Skeletal muscle tissue (tissue), 4 donors: ENCODE results near the gene UGDH. TPM values are rescaled to one million over a fixed set of nuclear protein-coding genes. Genes with fewer than 3 reads are reported as not detected.
"Not testable (repeated sequence)": the region's sequence is repeated elsewhere in the genome, so short reads cannot be mapped to it uniquely, and the experiment has no call there.

ENCODE experiments used
- H3K27ac ChIP-seq: one replicate; pipeline ENCODE4 v1.7.0; 2013; ENCODE audit warnings: mild to moderate bottlenecking, low read depth, low read length, inconsistent platforms
- H3K27me3 ChIP-seq, 3 donors: one replicate each; pipeline ENCODE4 v1.7.0; 2013; ENCODE audit warnings: low read length in 3 of 3; ENCODE audit not compliant: control insufficient read depth in 3 of 3, insufficient read depth in 3 of 3
- H3K36me3 ChIP-seq, 3 donors: one replicate each; pipeline ENCODE4 v1.7.0; 2013; ENCODE audit warnings: low read length in 3 of 3; ENCODE audit not compliant: control insufficient read depth in 3 of 3, insufficient read depth in 3 of 3
- H3K4me1 ChIP-seq, 3 donors: one replicate each; pipeline ENCODE4 v1.7.0; 2013; ENCODE audit warnings: low read length in 3 of 3, mild to moderate bottlenecking in 3 of 3; ENCODE audit not compliant: control insufficient read depth in 3 of 3, insufficient read depth in 3 of 3
- H3K4me3 ChIP-seq, 3 donors: one replicate each; pipeline ENCODE4 v1.7.0; 2013; ENCODE audit warnings: low read length in 3 of 3
- H3K9ac ChIP-seq, 3 donors: one replicate each; pipeline ENCODE4 v1.7.0; 2013; ENCODE audit warnings: low read length in 3 of 3, mild to moderate bottlenecking in 3 of 3, moderate library complexity in 2 of 3, low read depth in 1 of 3
- H3K9me3 ChIP-seq, 3 donors: one replicate each; pipeline ENCODE4 v1.7.0; 2013; ENCODE audit warnings: low read length in 3 of 3; ENCODE audit not compliant: control insufficient read depth in 3 of 3
- total RNA-seq: library from RNA; depleted of rRNA; stranded (reverse); fragments of >200 nt; gene quantifications from one replicate; pipeline ENCODE4 v1.2.3, GENCODE V29; 2014
- donor health status: Osteomylitis.

The UGDH gene
- total RNA-seq, 1 donor from 2014 or later: 30.8 TPM

- Histone ChIP-seq H3K4me3 (no peak overlapping the region), H3K36me3 (peaks cover 2 to 16% (median 5%) of the 10 kb centered on the region in 3 donors), H3K27me3 (no peaks in the 10 kb centered on the region), H3K4me1 (no peaks in the 10 kb centered on the region), H3K9me3 (no peaks in the 10 kb centered on the region), H3K9ac (no peak overlapping the region), H3K27ac (no peak overlapping the region)
Measured at GRCh38 chr4:39516407-39516966, 10.8 kb downstream of the UGDH start.

- peaks cover 2 to 16% (median 5%) of the 10 kb centered on the region in 3 donors for H3K36me3 ChIP-seq
- not testable (repeated sequence) for H3K4me3 ChIP-seq, H3K27me3 ChIP-seq, H3K9ac ChIP-seq, H3K27ac ChIP-seq, H3K4me1 ChIP-seq, H3K9me3 ChIP-seq
Measured at GRCh38 chr4:39515669-39516401, 11.4 kb downstream of the UGDH start.

- H3K36me3 ChIP-seq: peaks cover 8 to 23% (median 12%) of the 10 kb centered on the region in 3 donors
Measured at GRCh38 chr4:39514888-39515401, 12.3 kb downstream of the UGDH start.

DNA sequence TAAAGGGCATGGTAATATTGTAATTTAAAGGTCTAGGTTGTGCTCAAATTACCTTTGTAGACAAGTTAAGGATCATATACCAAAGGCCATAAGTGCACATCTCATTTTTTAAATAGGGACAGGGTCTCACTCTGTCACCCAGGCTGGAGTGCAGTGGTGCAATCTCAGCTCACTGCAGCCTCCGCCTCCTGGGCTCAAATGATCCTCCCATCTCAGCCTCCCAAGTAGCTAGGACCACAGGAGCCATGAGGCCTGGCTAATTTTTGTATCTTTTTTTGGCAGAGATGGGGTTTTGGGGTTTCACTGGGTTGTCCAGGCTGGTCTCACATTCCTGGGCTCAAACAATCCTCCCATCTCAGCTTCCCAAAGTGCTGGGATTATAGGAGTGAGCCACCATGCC, 13.0 kb downstream of the UGDH start:
- not testable (repeated sequence) for H3K9me3 ChIP-seq, H3K27ac ChIP-seq, H3K4me3 ChIP-seq, H3K4me1 ChIP-seq, H3K27me3 ChIP-seq, H3K9ac ChIP-seq
- peaks cover 8 to 29% (median 18%) of the 10 kb centered on the region in 3 donors for H3K36me3 ChIP-seq

More at GRCh38 chr4:39514888-39515401, 12.3 kb downstream of the UGDH start:
- Histone ChIP-seq H3K27me3 (no peaks in the 10 kb centered on the region), H3K9ac (no peak overlapping the region), H3K4me1 (no peaks in the 10 kb centered on the region), H3K4me3 (no peak overlapping the region), H3K27ac (no peak overlapping the region), H3K9me3 (no peaks in the 10 kb centered on the region)

- H3K36me3 ChIP-seq: peaks cover 16 to 49% (median 41%) of the 10 kb centered on the region in 3 donors
- H3K4me3 ChIP-seq: no peak overlapping the region
- H3K4me1 ChIP-seq: no peaks in the 10 kb centered on the region
- no peaks in the 10 kb centered on the region for H3K27me3 ChIP-seq
- H3K9ac ChIP-seq: no peak overlapping the region
- no peaks in the 10 kb centered on the region for H3K9me3 ChIP-seq
- H3K27ac ChIP-seq: no peak overlapping the region
Measured at GRCh38 chr4:39510348-39510929, 16.8 kb downstream of the UGDH start.

- Histone ChIP-seq H3K4me1 (no peaks in the 10 kb centered on the region), H3K9me3 (no peaks in the 10 kb centered on the region), H3K4me3 (no peak overlapping the region), H3K9ac (no peak overlapping the region), H3K36me3 (peaks cover 11 to 62% (median 62%) of the 10 kb centered on the region in 3 donors), H3K27me3 (no peaks in the 10 kb centered on the region), H3K27ac (no peak overlapping the region)
Measured at GRCh38 chr4:39505581-39505980, 21.7 kb downstream of the UGDH start.

- Histone ChIP-seq H3K9ac (no peak overlapping the region), H3K27ac (no peak overlapping the region), H3K27me3 (no peaks in the 10 kb centered on the region), H3K9me3 (no peaks in the 10 kb centered on the region), H3K4me1 (no peaks in the 10 kb centered on the region), H3K36me3 (peaks cover 7 to 57% (median 52%) of the 10 kb centered on the region in 3 donors), H3K4me3 (no peak overlapping the region)
Measured at GRCh38 chr4:39504538-39504937, 22.7 kb downstream of the UGDH start.

GRCh38 chr4:39502664-39503035, 24.6 kb downstream of the UGDH start:
- H3K36me3 ChIP-seq: peaks cover 5 to 45% (median 41%) of the 10 kb centered on the region in 3 donors
- H3K4me1 ChIP-seq, H3K27me3 ChIP-seq, H3K9me3 ChIP-seq, H3K4me3 ChIP-seq, H3K9ac ChIP-seq: not testable (repeated sequence)
- H3K27ac ChIP-seq: peak overlapping the region; percentile 47

DNA sequence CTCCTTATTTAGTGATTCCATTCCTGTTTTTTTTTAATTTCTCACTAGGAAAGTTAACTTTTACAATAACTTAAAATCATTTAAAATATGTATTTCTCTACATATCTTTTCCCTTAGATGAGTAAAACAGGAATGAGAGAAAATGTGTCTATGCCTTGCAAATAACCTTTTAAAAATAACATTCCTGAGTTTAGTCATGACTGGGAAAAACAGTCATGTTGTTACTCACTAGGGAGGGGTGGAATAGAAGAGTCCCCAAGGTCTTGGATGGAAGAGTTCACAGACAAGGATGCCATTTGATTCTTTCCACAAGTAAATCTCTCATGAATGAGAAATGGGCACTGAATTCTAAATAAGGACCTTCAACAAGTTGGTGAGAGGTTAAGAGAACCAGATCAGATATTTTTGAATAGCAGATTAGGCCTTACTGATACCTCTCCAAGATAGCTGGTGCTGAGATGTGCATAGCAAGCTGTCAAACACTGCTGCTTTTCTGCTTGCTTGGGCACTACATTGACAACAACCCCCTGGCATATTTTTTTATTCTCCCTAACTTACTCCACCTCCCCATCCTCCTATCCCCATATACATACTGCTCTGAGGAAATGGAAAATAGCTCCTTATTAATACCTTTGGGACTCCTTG, 25.1 kb downstream of the UGDH start:
- H3K27me3 ChIP-seq: no peaks in the 10 kb centered on the region
- H3K36me3 ChIP-seq: peaks cover 5 to 45% (median 36%) of the 10 kb centered on the region in 3 donors
- no peak overlapping the region for H3K4me3 ChIP-seq
- no peaks in the 10 kb centered on the region for H3K9me3 ChIP-seq
- H3K9ac ChIP-seq: no peak overlapping the region
- no peaks in the 10 kb centered on the region for H3K4me1 ChIP-seq
- peak overlapping the region; percentile 47 for H3K27ac ChIP-seq

DNA sequence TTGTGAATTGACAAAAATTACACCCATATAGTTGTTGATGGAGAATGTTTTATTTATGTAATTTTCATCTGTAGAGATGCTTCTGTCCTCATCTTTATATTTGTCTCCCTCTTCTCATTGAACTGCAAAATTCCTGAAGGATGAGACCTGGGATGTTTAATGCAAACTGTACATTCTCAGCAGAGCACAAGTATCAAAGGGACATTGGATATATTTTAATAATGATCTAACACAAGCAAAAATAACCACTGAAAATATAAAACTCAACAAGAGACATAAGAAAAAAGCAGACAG, 28.6 kb downstream of the UGDH start:
- Histone ChIP-seq H3K9me3 (no peaks in the 10 kb centered on the region), H3K4me3 (no peak overlapping the region), H3K4me1 (no peaks in the 10 kb centered on the region), H3K27ac (no peak overlapping the region), H3K36me3 (peaks cover 5 to 17% (median 10%) of the 10 kb centered on the region in 3 donors), H3K27me3 (no peaks in the 10 kb centered on the region), H3K9ac (no peak overlapping the region)
